Sigmoid colon (tissue), 4 donors: ENCODE measurements around the gene RSPO3.

ENCODE experiments used
- EP300 ChIP-seq, 4 donors: sonication (generic); formaldehyde crosslinking; IDR thresholded peaks; one replicate each; pipeline ENCODE4 v1.6.1; 2017; ENCODE audit warnings: antibody characterized with exemption in 4 of 4
- POLR2A ChIP-seq, 2 donors: fragments of 450-650 bp; IDR thresholded peaks; one replicate each; pipeline ENCODE4 v1.6.1; 2016; ENCODE audit warnings: antibody characterized with exemption in 2 of 2, mild to moderate bottlenecking in 2 of 2, moderate library complexity in 2 of 2
- TF ChIP-seq, protein P1 (sequence below), 4 experiments: fragments of 450-650 bp in 3 of 4; fragments of 200-600 bp in 1 of 4; IDR thresholded peaks; one replicate each; pipeline ENCODE4 v1.5.1; 2016 to 2019; ENCODE audit warnings: antibody characterized with exemption in 4 of 4, mild to moderate bottlenecking in 3 of 4, moderate library complexity in 2 of 4

DNA sequence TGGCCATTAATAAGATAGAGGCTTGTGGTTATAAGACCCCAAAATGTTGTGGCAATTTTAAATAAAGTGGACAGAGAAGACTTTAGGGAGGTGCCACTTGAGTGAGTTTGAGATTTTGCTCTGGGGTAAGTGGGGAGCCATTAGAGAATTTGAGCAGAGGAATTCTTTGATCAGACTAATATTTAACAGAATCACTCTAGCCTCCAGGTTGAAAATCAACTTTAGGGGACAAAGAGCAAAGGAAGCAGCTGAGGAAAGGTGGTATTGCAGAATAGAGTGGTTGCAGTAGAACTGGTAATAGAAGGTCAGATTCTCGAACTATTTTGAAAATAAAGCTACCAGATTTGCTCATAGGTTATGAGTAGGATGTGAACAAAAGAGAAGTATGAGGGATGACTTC, 97.5 kb downstream of the RSPO3 start:
- TF ChIP-seq, protein P1, sequence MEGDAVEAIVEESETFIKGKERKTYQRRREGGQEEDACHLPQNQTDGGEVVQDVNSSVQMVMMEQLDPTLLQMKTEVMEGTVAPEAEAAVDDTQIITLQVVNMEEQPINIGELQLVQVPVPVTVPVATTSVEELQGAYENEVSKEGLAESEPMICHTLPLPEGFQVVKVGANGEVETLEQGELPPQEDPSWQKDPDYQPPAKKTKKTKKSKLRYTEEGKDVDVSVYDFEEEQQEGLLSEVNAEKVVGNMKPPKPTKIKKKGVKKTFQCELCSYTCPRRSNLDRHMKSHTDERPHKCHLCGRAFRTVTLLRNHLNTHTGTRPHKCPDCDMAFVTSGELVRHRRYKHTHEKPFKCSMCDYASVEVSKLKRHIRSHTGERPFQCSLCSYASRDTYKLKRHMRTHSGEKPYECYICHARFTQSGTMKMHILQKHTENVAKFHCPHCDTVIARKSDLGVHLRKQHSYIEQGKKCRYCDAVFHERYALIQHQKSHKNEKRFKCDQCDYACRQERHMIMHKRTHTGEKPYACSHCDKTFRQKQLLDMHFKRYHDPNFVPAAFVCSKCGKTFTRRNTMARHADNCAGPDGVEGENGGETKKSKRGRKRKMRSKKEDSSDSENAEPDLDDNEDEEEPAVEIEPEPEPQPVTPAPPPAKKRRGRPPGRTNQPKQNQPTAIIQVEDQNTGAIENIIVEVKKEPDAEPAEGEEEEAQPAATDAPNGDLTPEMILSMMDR (IDR thresholded peaks at IDR 0.05): no peak
- TF ChIP-seq POLR2A (IDR thresholded peaks at IDR 0.05): no peak
- TF ChIP-seq EP300 (IDR thresholded peaks at IDR 0.05): no peak
